HUES64 (cell line): ENCODE results near the gene ADSL.

Source experiments
- H3K27ac ChIP-seq: 2 replicates; pipeline ENCODE4 v1.7.0; 2013; ENCODE audit warnings: low read depth, low read length, inconsistent platforms
- H3K27me3 ChIP-seq: 2 replicates; pipeline ENCODE4 v1.6.1; 2013; ENCODE audit warnings: mild to moderate bottlenecking, low read length; ENCODE audit not compliant: insufficient read depth
- H3K36me3 ChIP-seq: 2 replicates; pipeline ENCODE4 v1.6.1; 2013; ENCODE audit warnings: mild to moderate bottlenecking, low read length; ENCODE audit not compliant: insufficient read depth
- H3K4me1 ChIP-seq: 2 replicates; pipeline ENCODE4 v1.6.1; 2013; ENCODE audit warnings: mild to moderate bottlenecking, low read length, moderate library complexity; ENCODE audit not compliant: insufficient read depth
- H3K4me3 ChIP-seq: 2 replicates; pipeline ENCODE4 v1.5.1; 2013; ENCODE audit warnings: mild to moderate bottlenecking, low read length, moderate library complexity
- H3K9ac ChIP-seq: 2 replicates; pipeline ENCODE4 v1.6.1; 2013; ENCODE audit warnings: mild to moderate bottlenecking, low read depth, low read length
- H3K9me3 ChIP-seq: 2 replicates; pipeline ENCODE4 v1.6.1; 2013; ENCODE audit warnings: low read depth, low read length; ENCODE audit not compliant: insufficient read depth
- WGBS: fragments of 150-250, 120-280 bp; methylation state at CpG from one replicate; pipeline ENCODE4 v1.1.7; 2013; ENCODE audit warnings: missing lambda C conversion rate; 5-methylcytosine and 5-hydroxymethylcytosine counted together

Gene ADSL

GRCh38 chr22:40312050-40312449 is 34.2 kb upstream of the ADSL start:
- Histone ChIP-seq H3K36me3 (peaks cover 99% of the 10 kb centered on the region), H3K4me3 (no peak overlapping the region), H3K4me1 (no peaks in the 10 kb centered on the region), H3K9ac (no peak overlapping the region), H3K9me3 (no peaks in the 10 kb centered on the region), H3K27ac (no peak overlapping the region), H3K27me3 (no peaks in the 10 kb centered on the region)
- 99% methylated on average over 2 of the region's 2 CpGs for WGBS

GRCh38 chr22:40313007-40313406 is 33.3 kb upstream of the ADSL start:
- H3K4me3 ChIP-seq: no peak overlapping the region

GRCh38 chr22:40314041-40314440 is 32.3 kb upstream of the ADSL start:
- no peaks in the 10 kb centered on the region for H3K9me3 ChIP-seq
- H3K9ac ChIP-seq: no peak overlapping the region
- H3K4me1 ChIP-seq: no peaks in the 10 kb centered on the region
- no peaks in the 10 kb centered on the region for H3K27me3 ChIP-seq
- H3K4me3 ChIP-seq: no peak overlapping the region
- H3K36me3 ChIP-seq: peaks cover 96% of the 10 kb centered on the region
- H3K27ac ChIP-seq: no peak overlapping the region

More at GRCh38 chr22:40313007-40313406, 33.3 kb upstream of the ADSL start:
- H3K36me3 ChIP-seq: peaks cover 98% of the 10 kb centered on the region
- 93% methylated on average over 2 of the region's 2 CpGs for WGBS
- H3K9ac ChIP-seq: no peak overlapping the region
- no peak overlapping the region for H3K27ac ChIP-seq
- H3K27me3 ChIP-seq: no peaks in the 10 kb centered on the region
- no peaks in the 10 kb centered on the region for H3K9me3 ChIP-seq
- H3K4me1 ChIP-seq: no peaks in the 10 kb centered on the region

GRCh38 chr22:40320687-40321086 is 25.6 kb upstream of the ADSL start:
- H3K27ac ChIP-seq: no peak overlapping the region
- no peak overlapping the region for H3K4me3 ChIP-seq
- peaks cover 13% of the 10 kb centered on the region for H3K4me1 ChIP-seq
- H3K9me3 ChIP-seq: no peaks in the 10 kb centered on the region
- peaks cover 88% of the 10 kb centered on the region for H3K36me3 ChIP-seq
- no peak overlapping the region for H3K9ac ChIP-seq
- no peaks in the 10 kb centered on the region for H3K27me3 ChIP-seq

GRCh38 chr22:40322021-40322420 is 24.3 kb upstream of the ADSL start:
- H3K9ac ChIP-seq: no peak overlapping the region
- no peak overlapping the region for H3K27ac ChIP-seq
- peaks cover 27% of the 10 kb centered on the region for H3K4me1 ChIP-seq
- peaks cover 75% of the 10 kb centered on the region for H3K36me3 ChIP-seq
- H3K27me3 ChIP-seq: no peaks in the 10 kb centered on the region
- WGBS: 91% methylated on average over 4 of the region's 5 CpGs
- no peak overlapping the region for H3K4me3 ChIP-seq
- no peaks in the 10 kb centered on the region for H3K9me3 ChIP-seq

- peaks cover 66% of the 10 kb centered on the region for H3K36me3 ChIP-seq
- peaks cover 35% of the 10 kb centered on the region for H3K4me1 ChIP-seq
- H3K27ac ChIP-seq: no peak overlapping the region
- H3K4me3 ChIP-seq: no peak overlapping the region
- H3K27me3 ChIP-seq: no peaks in the 10 kb centered on the region
- H3K9me3 ChIP-seq: no peaks in the 10 kb centered on the region
- no peak overlapping the region for H3K9ac ChIP-seq
- WGBS: 94% methylated on average over 17 of the region's 17 CpGs
Observed at GRCh38 chr22:40322818-40323447, 23.4 kb upstream of the ADSL start.

GRCh38 chr22:40323681-40324171 is 22.6 kb upstream of the ADSL start:
- Histone ChIP-seq H3K27ac (no peak overlapping the region), H3K9me3 (no peaks in the 10 kb centered on the region), H3K4me3 (no peak overlapping the region), H3K9ac (no peak overlapping the region), H3K4me1 (peaks cover 41% of the 10 kb centered on the region), H3K27me3 (no peaks in the 10 kb centered on the region), H3K36me3 (peaks cover 61% of the 10 kb centered on the region)
- 95% methylated on average over 7 of the region's 8 CpGs for WGBS

GRCh38 chr22:40324468-40325305 is 21.6 kb upstream of the ADSL start:
- WGBS: 94% methylated on average over 17 of the region's 19 CpGs
- Histone ChIP-seq H3K27ac (no peak overlapping the region), H3K9me3 (no peaks in the 10 kb centered on the region), H3K4me1 (peaks cover 41% of the 10 kb centered on the region), H3K9ac (no peak overlapping the region), H3K36me3 (peaks cover 52% of the 10 kb centered on the region), H3K27me3 (no peaks in the 10 kb centered on the region), H3K4me3 (no peak overlapping the region)

GRCh38 chr22:40325315-40325714 is 21.0 kb upstream of the ADSL start:
- no peaks in the 10 kb centered on the region for H3K27me3 ChIP-seq
- 89% methylated on average over 6 of the region's 6 CpGs for WGBS
- no peak overlapping the region for H3K9ac ChIP-seq
- no peak overlapping the region for H3K4me3 ChIP-seq
- no peaks in the 10 kb centered on the region for H3K9me3 ChIP-seq
- H3K27ac ChIP-seq: no peak overlapping the region
- H3K36me3 ChIP-seq: peaks cover 51% of the 10 kb centered on the region
- H3K4me1 ChIP-seq: peaks cover 41% of the 10 kb centered on the region

- Histone ChIP-seq H3K4me1 (peaks cover 56% of the 10 kb centered on the region), H3K27ac (peak overlapping the region; percentile 27; the same call in 1 of the 2 replicates), H3K4me3 (no peak overlapping the region)
Observed at GRCh38 chr22:40326905-40327735, 19.2 kb upstream of the ADSL start.

More at GRCh38 chr22:40326905-40327735, 19.2 kb upstream of the ADSL start:
- Histone ChIP-seq H3K36me3 (peaks cover 41% of the 10 kb centered on the region), H3K27me3 (no peaks in the 10 kb centered on the region), H3K9me3 (no peaks in the 10 kb centered on the region), H3K9ac (no peak overlapping the region)
- whole genome bisulfite sequencing: 64% methylated on average over 7 of the region's 10 CpGs
